ENCODE results near the gene ELOVL7. TPM values are rescaled to one million over a fixed set of nuclear protein-coding genes. Genes with fewer than 3 reads are reported as not detected.

Gene ELOVL7
- total RNA-seq, 3 donors from 2014 or later (not counting 1 experiment from before 2014, with no cell fraction given), result 0.48 to 4.2 (median 2.6) TPM

GRCh38 chr5:60792438-60792837 is 51.6 kb downstream of the ELOVL7 start:
- ATAC-seq (no peak), DNase-seq (no peak)
- Mint-ChIP-seq H3K27ac (no peak overlapping the region), H3K4me3 (no peak overlapping the region), H3K27me3 (ENCODE audit: low read depth in 2 of 2) (peaks cover 0 to 3% of the 10 kb centered on the region in 2 donors), H3K36me3 (no peaks in the 10 kb centered on the region), H3K4me1 (no peaks in the 10 kb centered on the region), H3K9me3 (peaks cover 0 to 2% of the 10 kb centered on the region in 2 donors)
- Histone ChIP-seq H3K9me3 (ENCODE audit: control insufficient read depth, insufficient read depth, low read length) (no peaks in the 10 kb centered on the region), H3K36me3 (ENCODE audit: control insufficient read depth, insufficient read depth, low read length) (no peaks in the 10 kb centered on the region), H3K27ac (ENCODE audit: low read length) (no peak overlapping the region), H3K4me3 (ENCODE audit: low read length) (no peak overlapping the region), H3K27me3 (ENCODE audit: control insufficient read depth, insufficient read depth, low read length) (no peaks in the 10 kb centered on the region), H3K4me1 (ENCODE audit: control insufficient read depth, insufficient read depth, low read length) (no peaks in the 10 kb centered on the region)
- 94% methylated on average over 2 of the region's 2 CpGs for WGBS (ENCODE audit: insufficient coverage)
- no peak for TF ChIP-seq CTCF (IDR thresholded peaks at IDR 0.05)
- intact Hi-C loops (cut with micrococcal nuclease), result no loop called here

- H3K9me3 Mint-ChIP-seq, result peaks cover 0 to 6% of the 10 kb centered on the region in 2 donors
- no peak overlapping the region for H3K27ac Mint-ChIP-seq
- no peak overlapping the region for H3K4me3 Mint-ChIP-seq
- intact Hi-C loops (cut with micrococcal nuclease), result no loop called here
- 67% methylated on average over 3 of the region's 3 CpGs for WGBS (ENCODE audit: insufficient coverage)
- H3K27me3 ChIP-seq (ENCODE audit: control insufficient read depth, insufficient read depth, low read length), result no peaks in the 10 kb centered on the region
- H3K27ac ChIP-seq (ENCODE audit: low read length), result no peak overlapping the region
- no peaks in the 10 kb centered on the region for H3K36me3 Mint-ChIP-seq
- no peaks in the 10 kb centered on the region for H3K36me3 ChIP-seq (ENCODE audit: control insufficient read depth, insufficient read depth, low read length)
- no peaks in the 10 kb centered on the region for H3K4me1 Mint-ChIP-seq
- ATAC-seq, result no peak
- no peaks in the 10 kb centered on the region for H3K27me3 Mint-ChIP-seq (ENCODE audit: low read depth in 2 of 2)
- no peaks in the 10 kb centered on the region for H3K4me1 ChIP-seq (ENCODE audit: control insufficient read depth, insufficient read depth, low read length)
- H3K4me3 ChIP-seq (ENCODE audit: low read length), result no peak overlapping the region
- no peak for DNase-seq
- no peaks in the 10 kb centered on the region for H3K9me3 ChIP-seq (ENCODE audit: control insufficient read depth, insufficient read depth, low read length)
- TF ChIP-seq CTCF (IDR thresholded peaks at IDR 0.05), result no peak
These were observed 54.5 kb downstream of the ELOVL7 start for GRCh38 chr5:60789551-60789950.

GRCh38 chr5:60788863-60789513 is 55.1 kb downstream of the ELOVL7 start:
- intact Hi-C loops (cut with micrococcal nuclease), result no loop called here
- H3K27ac Mint-ChIP-seq, result no peak overlapping the region
- H3K36me3 Mint-ChIP-seq, result no peaks in the 10 kb centered on the region
- no peaks in the 10 kb centered on the region for H3K27me3 Mint-ChIP-seq (ENCODE audit: low read depth in 2 of 2)
- ATAC-seq, result no peak
- H3K4me1 Mint-ChIP-seq, result no peaks in the 10 kb centered on the region
- WGBS (ENCODE audit: insufficient coverage), result 90% methylated on average over 2 of the region's 3 CpGs
- TF ChIP-seq CTCF (IDR thresholded peaks at IDR 0.05), result no peak
- Histone ChIP-seq H3K9me3 (ENCODE audit: control insufficient read depth, insufficient read depth, low read length) (no peaks in the 10 kb centered on the region), H3K4me1 (ENCODE audit: control insufficient read depth, insufficient read depth, low read length) (no peaks in the 10 kb centered on the region), H3K27me3 (ENCODE audit: control insufficient read depth, insufficient read depth, low read length) (no peaks in the 10 kb centered on the region), H3K4me3 (ENCODE audit: low read length) (no peak overlapping the region), H3K27ac (ENCODE audit: low read length) (no peak overlapping the region), H3K36me3 (ENCODE audit: control insufficient read depth, insufficient read depth, low read length) (no peaks in the 10 kb centered on the region)
- H3K4me3 Mint-ChIP-seq, result no peak overlapping the region
- DNase-seq, result no peak
- peaks cover 0 to 6% of the 10 kb centered on the region in 2 donors for H3K9me3 Mint-ChIP-seq

GRCh38 chr5:60779466-60779865 is 64.6 kb downstream of the ELOVL7 start:
- TF ChIP-seq CTCF (IDR thresholded peaks at IDR 0.05), result no peak
- no peak overlapping the region for H3K27ac Mint-ChIP-seq
- intact Hi-C loops (cut with micrococcal nuclease), result no loop called here

More at GRCh38 chr5:60779466-60779865, 64.6 kb downstream of the ELOVL7 start:
- ATAC-seq (no peak), DNase-seq (no peak)
- H3K27ac ChIP-seq (ENCODE audit: low read length), result no peak overlapping the region
- H3K4me3 ChIP-seq (ENCODE audit: low read length), result no peak overlapping the region
- 87% methylated on average over 2 of the region's 2 CpGs for WGBS (ENCODE audit: insufficient coverage)
- no peaks in the 10 kb centered on the region for H3K9me3 ChIP-seq (ENCODE audit: control insufficient read depth, insufficient read depth, low read length)
- H3K27me3 ChIP-seq (ENCODE audit: control insufficient read depth, insufficient read depth, low read length), result no peaks in the 10 kb centered on the region
- H3K4me1 ChIP-seq (ENCODE audit: control insufficient read depth, insufficient read depth, low read length), result no peaks in the 10 kb centered on the region
- H3K36me3 ChIP-seq (ENCODE audit: control insufficient read depth, insufficient read depth, low read length), result no peaks in the 10 kb centered on the region
- Mint-ChIP-seq H3K27me3 (ENCODE audit: low read depth in 2 of 2) (no peaks in the 10 kb centered on the region), H3K9me3 (peaks cover 0 to 3% of the 10 kb centered on the region in 2 donors), H3K36me3 (no peaks in the 10 kb centered on the region), H3K4me3 (no peak overlapping the region), H3K4me1 (no peaks in the 10 kb centered on the region)

Measured in natural killer cell (primary cell).